ENCODE data around the gene ERVK3-1. TPM values are rescaled to one million over a fixed set of nuclear protein-coding genes. Genes with fewer than 3 reads are reported as not detected.

ERVK3-1 gene
- total RNA-seq, 1 experiment from 2014 or later: 84.0 TPM

- Histone ChIP-seq H3K27ac (ENCODE audit: low read length) (no peak overlapping the region), H3K36me3 (ENCODE audit: control insufficient read depth, insufficient read depth, low read length) (peaks cover 8% of the 10 kb centered on the region), H3K27me3 (ENCODE audit: control insufficient read depth, insufficient read depth, low read length) (no peaks in the 10 kb centered on the region), H3K4me1 (ENCODE audit: control insufficient read depth, insufficient read depth, low read length) (no peaks in the 10 kb centered on the region), H3K9me3 (ENCODE audit: control insufficient read depth, insufficient read depth, low read depth, low read length) (no peaks in the 10 kb centered on the region), H3K4me3 (ENCODE audit: low read depth in 2 of 2, low read length in 2 of 2) (no peak overlapping the region)
- no TSS peak for BruUV-seq (replicated peaks)
- intact Hi-C loops (cut with micrococcal nuclease; ENCODE audit: unreplicated experiment): no loop called here
- no peak for DNase-seq (ENCODE audit: low read depth, low spot score)
- TF ChIP-seq SIN3A (IDR thresholded peaks at IDR 0.05; ENCODE audit: borderline replicate concordance, insufficient read depth, low read depth, low read length) (peak; percentile 40; the same call in 1 of the 2 replicates), REST (IDR thresholded peaks at IDR 0.05; ENCODE audit: insufficient read depth in 1 of 2, low read depth in 2 of 2, low read length in 1 of 2) (peak; percentile 95 to 99), TCF7L2 (IDR thresholded peaks at IDR 0.05; ENCODE audit: low read depth, low read length) (no peak), CTCF (IDR thresholded peaks at IDR 0.05) (no peak), POLR2AphosphoS5 (IDR thresholded peaks at IDR 0.05; ENCODE audit: low read depth, low read length) (no peak)
- ChIA-PET POLR2A (no interaction called here), CTCF (no interaction called here)
- in situ Hi-C loops (cut with HindIII; ENCODE audit: low pct_unique_long_range_greater_than_20kb, low sequenced_read_pairs): no loop called here
- peak; percentile 47; the same call in 1 of the 2 replicates for ATAC-seq
Observed at GRCh38 chr19:58317476-58318072, 12.4 kb downstream of the ERVK3-1 start.

- Histone ChIP-seq H3K4me1 (ENCODE audit: control insufficient read depth, insufficient read depth, low read length) (no peaks in the 10 kb centered on the region), H3K27me3 (ENCODE audit: control insufficient read depth, insufficient read depth, low read length) (no peaks in the 10 kb centered on the region), H3K27ac (ENCODE audit: low read length) (no peak overlapping the region), H3K36me3 (ENCODE audit: control insufficient read depth, insufficient read depth, low read length) (0 out of 2 replicates have a peak, but pooled peaks cover 3% of the 10 kb centered on the region), H3K4me3 (ENCODE audit: low read depth in 2 of 2, low read length in 2 of 2) (no peak overlapping the region), H3K9me3 (ENCODE audit: control insufficient read depth, insufficient read depth, low read depth, low read length) (no peaks in the 10 kb centered on the region)
- DNase-seq (ENCODE audit: low read depth, low spot score) (no peak), ATAC-seq (no peak)
- POLR2A ChIA-PET: interaction anchor here (0.6 kb wide), 3 partner anchors 8 to 74 kb away, joined by 3 read pairs; no protein-coding TSS in a partner anchor
- no peak; a peak in 1 of 4 replicates for TF ChIP-seq REST (IDR thresholded peaks at IDR 0.05; ENCODE audit: insufficient read depth in 1 of 2, low read depth in 2 of 2, low read length in 1 of 2)
- no peak for TF ChIP-seq TCF7L2 (IDR thresholded peaks at IDR 0.05; ENCODE audit: low read depth, low read length)
- no peak for TF ChIP-seq CTCF (IDR thresholded peaks at IDR 0.05)
- no peak for TF ChIP-seq POLR2AphosphoS5 (IDR thresholded peaks at IDR 0.05; ENCODE audit: low read depth, low read length)
- TF ChIP-seq SIN3A (IDR thresholded peaks at IDR 0.05; ENCODE audit: borderline replicate concordance, insufficient read depth, low read depth, low read length): no peak
- no TSS peak for BruUV-seq (replicated peaks)
- CTCF ChIA-PET: no interaction called here
- in situ Hi-C loops (cut with HindIII; ENCODE audit: low pct_unique_long_range_greater_than_20kb, low sequenced_read_pairs) (no loop called here), intact Hi-C loops (cut with micrococcal nuclease; ENCODE audit: unreplicated experiment) (no loop called here)
Observed at GRCh38 chr19:58318297-58318696, 13.1 kb downstream of the ERVK3-1 start.
